HEK293T (cell line): ENCODE data around the gene MYLK4.

Experiments used
- CTBP1 ChIP-seq: fragments of 450-650 bp; IDR thresholded peaks from 2 replicates; pipeline ENCODE4 v1.6.1; 2016; ENCODE audit warnings: borderline replicate concordance
- FOXA1 ChIP-seq: fragments of 450-650 bp; IDR thresholded peaks from 2 replicates; pipeline ENCODE4 v1.6.1; 2016; ENCODE audit warnings: mild to moderate bottlenecking
- FOXK2 ChIP-seq: fragments of 450-650 bp; IDR thresholded peaks from 2 replicates; pipeline ENCODE4 v1.6.1; 2016; ENCODE audit warnings: mild to moderate bottlenecking
- FOXM1 ChIP-seq: fragments of 450-650 bp; IDR thresholded peaks from 2 replicates; pipeline ENCODE4 v1.6.1; 2017; ENCODE audit warnings: mild to moderate bottlenecking, borderline replicate concordance
- LEF1 ChIP-seq: fragments of 450-650 bp; IDR thresholded peaks from 2 replicates; pipeline ENCODE4 v1.6.1; 2017; ENCODE audit warnings: mild to moderate bottlenecking, borderline replicate concordance
- NFRKB ChIP-seq: fragments of 450-650 bp; IDR thresholded peaks from 2 replicates; pipeline ENCODE4 v1.6.1; 2016; ENCODE audit warnings: mild to moderate bottlenecking, moderate library complexity
- SP1 ChIP-seq: fragments of 450-650 bp; IDR thresholded peaks from 2 replicates; pipeline ENCODE4 v1.6.1; 2017
- SUZ12 ChIP-seq: fragments of 450-650 bp; IDR thresholded peaks from 2 replicates; pipeline ENCODE4 v1.6.1; 2016; ENCODE audit warnings: mild to moderate bottlenecking
- TARDBP ChIP-seq: fragments of 450-650 bp; IDR thresholded peaks from 2 replicates; pipeline ENCODE4 v1.6.1; 2016

DNA sequence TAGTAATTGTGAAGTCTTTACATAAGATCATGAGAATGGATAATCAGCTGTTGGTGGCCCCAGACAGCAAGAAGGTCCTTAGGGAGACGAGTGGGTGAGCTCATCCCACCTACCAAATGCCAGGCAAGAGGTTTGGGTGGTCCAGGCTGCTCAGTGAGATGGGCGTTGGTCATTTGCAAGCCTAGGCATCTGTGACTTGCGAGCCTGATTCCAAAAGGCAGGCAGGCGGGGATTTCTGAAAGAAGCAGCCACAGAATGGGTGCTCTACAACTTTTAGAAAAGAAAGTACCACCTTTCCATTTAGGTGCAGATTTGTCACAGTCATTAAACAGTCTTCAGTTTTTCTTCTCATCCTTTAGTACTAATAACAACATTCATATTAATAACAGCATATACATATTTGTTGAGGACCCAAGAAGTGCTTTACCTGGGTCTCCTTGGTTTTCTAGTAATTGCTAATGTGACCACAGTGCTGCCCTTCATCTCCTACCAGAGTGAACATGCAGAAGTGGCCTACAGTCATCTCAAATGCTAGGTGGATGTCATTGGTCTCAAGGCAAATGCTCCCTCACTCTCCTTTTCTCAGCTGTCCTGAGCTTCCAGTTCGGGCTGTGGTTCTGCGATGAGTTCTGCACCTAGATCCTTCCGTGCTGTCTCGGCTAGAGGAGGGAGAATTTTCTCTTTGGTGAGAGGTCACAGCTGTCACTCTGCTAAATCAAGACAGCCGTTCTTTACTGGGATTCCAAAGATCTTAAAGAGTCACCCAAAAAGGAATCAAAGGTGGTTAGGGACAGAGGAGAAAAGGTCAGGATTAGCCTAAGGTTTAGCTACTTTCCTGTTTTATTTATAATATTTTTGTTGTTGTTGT lies 17.2 kb upstream of the MYLK4 start:
- TF ChIP-seq FOXK2 (no peak), SP1 (no peak), FOXA1 (no peak), FOXM1 (no peak), TARDBP (no peak), CTBP1 (no peak), LEF1 (no peak), SUZ12 (no peak), NFRKB (no peak)
